ENCODE results near the gene DES. TPM values are rescaled to one million over a fixed set of nuclear protein-coding genes. Genes with fewer than 3 reads are reported as not detected.

The DES gene
- total RNA-seq, 1 donor from 2014 or later = 19.8 TPM

DNA sequence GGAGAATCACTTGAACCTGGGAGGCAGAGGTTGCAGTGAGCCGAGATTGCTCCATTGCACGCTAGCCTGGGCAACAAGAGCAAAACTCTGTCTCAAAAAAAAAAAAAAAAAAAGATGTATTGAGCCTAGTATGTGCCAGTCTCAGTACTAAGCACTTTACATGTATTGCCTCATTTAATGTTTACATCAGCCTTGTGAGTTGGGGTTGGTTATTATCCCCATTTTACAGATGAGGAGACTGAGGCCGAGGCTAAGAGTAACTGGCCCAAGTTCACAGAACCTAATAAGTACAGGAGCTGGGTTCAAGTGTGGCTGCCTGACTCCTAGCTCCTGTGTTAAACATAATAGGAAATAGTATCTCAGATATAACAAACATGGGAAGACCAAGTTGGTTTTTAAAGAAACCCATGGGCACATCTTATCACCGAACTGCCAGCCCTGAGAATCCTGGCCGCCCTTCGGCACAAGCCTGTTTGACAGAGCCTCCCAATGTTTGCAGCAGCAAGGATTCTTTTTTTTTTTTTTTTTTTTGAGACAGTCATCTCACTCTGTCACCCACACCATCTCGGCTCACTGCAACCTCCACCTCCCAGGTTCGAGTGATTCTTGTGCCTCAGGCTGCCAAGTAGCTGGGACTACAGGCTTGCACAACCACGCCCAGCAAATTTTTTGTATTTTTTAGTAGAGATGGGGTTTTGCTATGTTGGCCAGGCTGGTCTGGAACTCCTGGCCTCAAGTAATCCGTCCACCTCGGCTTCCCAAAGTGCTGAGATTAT, 56.3 kb downstream of the DES start:
- Mint-ChIP-seq H3K4me1 (ENCODE audit: low read depth) (peaks cover 19% of the 10 kb centered on the region), H3K36me3 (ENCODE audit: low read depth) (peaks cover 29% of the 10 kb centered on the region), H3K27me3 (ENCODE audit: low read depth) (no peaks in the 10 kb centered on the region), H3K4me3 (ENCODE audit: unreplicated experiment) (no peak overlapping the region), H3K27ac (ENCODE audit: unreplicated experiment) (no peak overlapping the region), H3K9me3 (ENCODE audit: low read depth) (no peaks in the 10 kb centered on the region)
- no peak for DNase-seq (ENCODE audit: low spot score)
- TF ChIP-seq, protein P1, sequence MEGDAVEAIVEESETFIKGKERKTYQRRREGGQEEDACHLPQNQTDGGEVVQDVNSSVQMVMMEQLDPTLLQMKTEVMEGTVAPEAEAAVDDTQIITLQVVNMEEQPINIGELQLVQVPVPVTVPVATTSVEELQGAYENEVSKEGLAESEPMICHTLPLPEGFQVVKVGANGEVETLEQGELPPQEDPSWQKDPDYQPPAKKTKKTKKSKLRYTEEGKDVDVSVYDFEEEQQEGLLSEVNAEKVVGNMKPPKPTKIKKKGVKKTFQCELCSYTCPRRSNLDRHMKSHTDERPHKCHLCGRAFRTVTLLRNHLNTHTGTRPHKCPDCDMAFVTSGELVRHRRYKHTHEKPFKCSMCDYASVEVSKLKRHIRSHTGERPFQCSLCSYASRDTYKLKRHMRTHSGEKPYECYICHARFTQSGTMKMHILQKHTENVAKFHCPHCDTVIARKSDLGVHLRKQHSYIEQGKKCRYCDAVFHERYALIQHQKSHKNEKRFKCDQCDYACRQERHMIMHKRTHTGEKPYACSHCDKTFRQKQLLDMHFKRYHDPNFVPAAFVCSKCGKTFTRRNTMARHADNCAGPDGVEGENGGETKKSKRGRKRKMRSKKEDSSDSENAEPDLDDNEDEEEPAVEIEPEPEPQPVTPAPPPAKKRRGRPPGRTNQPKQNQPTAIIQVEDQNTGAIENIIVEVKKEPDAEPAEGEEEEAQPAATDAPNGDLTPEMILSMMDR (IDR thresholded peaks at IDR 0.05) = no peak

DNA sequence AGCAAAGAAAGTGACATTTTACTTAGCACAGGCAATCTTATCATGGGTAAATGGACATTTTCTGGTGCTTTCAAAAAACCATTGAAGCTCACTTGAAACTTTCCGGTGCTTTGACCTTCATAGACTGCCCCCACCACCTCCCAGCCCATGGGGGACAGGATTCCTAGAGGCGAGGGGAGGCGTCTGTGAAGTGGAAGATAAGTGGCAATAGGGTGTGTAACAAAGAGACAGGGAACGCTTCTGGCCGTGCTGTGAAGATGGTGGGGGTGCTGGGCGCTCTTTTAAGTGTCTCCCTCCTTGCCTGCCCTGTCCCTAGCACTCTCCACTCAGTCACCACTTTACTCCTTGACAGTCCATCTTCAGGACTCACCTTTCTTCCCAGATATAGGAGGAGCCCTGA, 57.1 kb downstream of the DES start:
- DNase-seq (ENCODE audit: low spot score) = no peak
- no peaks in the 10 kb centered on the region for H3K9me3 Mint-ChIP-seq (ENCODE audit: low read depth)
- H3K4me3 Mint-ChIP-seq (ENCODE audit: unreplicated experiment) = no peak overlapping the region
- H3K27me3 Mint-ChIP-seq (ENCODE audit: low read depth) = no peaks in the 10 kb centered on the region
- peaks cover 33% of the 10 kb centered on the region for H3K36me3 Mint-ChIP-seq (ENCODE audit: low read depth)
- TF ChIP-seq, protein P1 (IDR thresholded peaks at IDR 0.05) = no peak
- peaks cover 17% of the 10 kb centered on the region for H3K4me1 Mint-ChIP-seq (ENCODE audit: low read depth)
- H3K27ac Mint-ChIP-seq (ENCODE audit: unreplicated experiment) = peak overlapping the region; percentile 30

DNA sequence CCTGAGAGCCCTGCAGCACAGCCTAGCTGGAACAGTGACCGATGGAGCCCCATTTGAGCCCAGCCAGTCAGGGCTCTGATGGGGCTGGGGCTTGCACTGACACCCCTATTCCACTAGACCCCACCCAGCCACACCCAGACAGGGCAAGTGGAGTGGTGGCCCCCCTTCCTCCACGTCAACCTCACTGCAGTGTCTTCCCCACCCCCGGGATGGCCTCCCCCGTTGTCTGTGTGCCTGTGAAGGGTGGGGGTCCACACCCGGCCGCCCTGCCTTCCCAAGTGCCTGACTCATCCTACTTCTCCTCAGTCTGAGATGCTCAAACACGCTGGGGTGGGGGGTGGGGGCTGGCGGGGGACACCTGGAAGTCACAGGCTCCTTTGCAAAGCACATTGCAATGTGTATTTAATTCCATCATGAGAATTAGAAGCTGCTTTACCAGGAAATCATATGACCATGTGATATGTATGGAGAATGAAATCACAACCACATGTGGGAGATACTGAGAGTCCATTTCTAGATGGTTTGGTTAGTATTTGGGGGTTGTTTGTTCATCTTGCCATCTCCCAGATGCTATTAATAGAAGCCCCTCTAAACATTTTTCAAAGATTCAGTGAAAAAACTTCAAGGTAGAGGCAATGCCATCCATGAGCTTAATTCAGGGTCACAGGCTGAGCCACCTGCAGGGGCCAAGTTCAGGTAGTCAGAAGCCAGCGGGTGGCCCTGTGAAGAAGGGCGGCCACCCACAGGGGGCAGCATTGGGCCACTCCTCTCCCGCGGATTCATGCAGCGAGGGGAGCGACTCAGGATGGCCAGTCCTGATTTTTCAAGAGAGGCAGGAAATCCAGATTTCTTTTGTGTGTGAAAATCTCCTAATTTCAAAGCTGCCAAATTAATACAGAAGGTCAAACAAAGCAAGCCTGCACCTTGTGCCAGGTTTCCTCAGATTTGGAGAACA, 57.8 kb downstream of the DES start:
- no peak for DNase-seq (ENCODE audit: low spot score)
- Mint-ChIP-seq H3K27me3 (ENCODE audit: low read depth) (peaks cover 2% of the 10 kb centered on the region), H3K27ac (ENCODE audit: unreplicated experiment) (peak overlapping the region; percentile 30), H3K9me3 (ENCODE audit: low read depth) (no peaks in the 10 kb centered on the region), H3K36me3 (ENCODE audit: low read depth) (peaks cover 32% of the 10 kb centered on the region), H3K4me3 (ENCODE audit: unreplicated experiment) (no peak overlapping the region), H3K4me1 (ENCODE audit: low read depth) (peaks cover 17% of the 10 kb centered on the region)
- TF ChIP-seq, protein P1 (IDR thresholded peaks at IDR 0.05) = peak; percentile 85

Other genes starting within 250 kb of the DES start
- 2.0 to 2.7 TPM (median 2.4 TPM) in 3 replicates for gene SLC23A3, start 248.3 kb upstream of the DES start, total RNA-seq
- 36.1 to 46.3 TPM (median 43.1 TPM) in 3 replicates for gene CNPPD1, start 241.5 kb upstream of the DES start, total RNA-seq
- 81.1 to 88.0 TPM (median 85.0 TPM) in 3 replicates for gene RETREG2, start 240.1 kb upstream of the DES start, total RNA-seq
- gene ZFAND2B, start 211.6 kb upstream of the DES start, total RNA-seq = 28.6 to 29.8 TPM (median 29.3 TPM) in 3 replicates
- gene ABCB6, start 199.4 kb upstream of the DES start, total RNA-seq = 27.1 to 39.0 TPM (median 27.4 TPM) in 3 replicates
- gene ATG9A, start 188.7 kb upstream of the DES start, total RNA-seq = 75.2 to 82.8 TPM (median 75.5 TPM) in 3 replicates
- gene ANKZF1, start 188.6 kb upstream of the DES start, total RNA-seq = 27.9 to 38.0 TPM (median 35.9 TPM) in 3 replicates
- 2.9 to 7.3 TPM (median 3.0 TPM) in 3 replicates for gene GLB1L, start 172.9 kb upstream of the DES start, total RNA-seq
- 24.4 to 32.0 TPM (median 25.9 TPM) in 3 replicates for gene STK16, start 172.9 kb upstream of the DES start, total RNA-seq
- gene TUBA4B, start 165.1 kb upstream of the DES start, total RNA-seq = not detected in 3 replicates
- gene TUBA4A, start 164.5 kb upstream of the DES start, total RNA-seq = 9.4 to 19.7 TPM (median 11.5 TPM) in 3 replicates
- 50.7 to 55.6 TPM (median 55.0 TPM) in 3 replicates for gene DNAJB2, start 139.0 kb upstream of the DES start, total RNA-seq
- gene PTPRN, start 109.0 kb upstream of the DES start, total RNA-seq = 0.67 to 0.87 TPM (median 0.80 TPM) in 3 replicates
- gene RESP18, start 85.6 kb upstream of the DES start, total RNA-seq = not detected in 3 replicates
- gene DNPEP, start 30.5 kb upstream of the DES start, total RNA-seq = 42.3 to 47.9 TPM (median 43.5 TPM) in 3 replicates
- gene SPEG, start 16.5 kb downstream of the DES start, total RNA-seq = 62.9 to 94.9 TPM (median 89.7 TPM) in 3 replicates
- 60.9 to 72.4 TPM (median 62.1 TPM) in 3 replicates for gene GMPPA, start 80.5 kb downstream of the DES start, total RNA-seq
- 0.15 TPM in 2 of 3 replicates, not detected in the other for gene ASIC4, start 96.1 kb downstream of the DES start, total RNA-seq
- 273 to 276 TPM (median 273 TPM) in 3 replicates for gene CHPF, start 125.4 kb downstream of the DES start, total RNA-seq
- gene TMEM198, start 125.7 kb downstream of the DES start, total RNA-seq = 3.6 to 6.1 TPM (median 4.8 TPM) in 3 replicates
- gene OBSL1, start 153.2 kb downstream of the DES start, total RNA-seq = 103 to 143 TPM (median 111 TPM) in 3 replicates
- 1.0 to 2.7 TPM (median 1.7 TPM) in 3 replicates for gene INHA, start 153.9 kb downstream of the DES start, total RNA-seq
- 25.5 to 31.9 TPM (median 28.5 TPM) in 3 replicates for gene STK11IP, start 179.5 kb downstream of the DES start, total RNA-seq
- 9.7 to 17.2 TPM (median 17.2 TPM) in 3 replicates for gene SLC4A3, start 209.3 kb downstream of the DES start, total RNA-seq